NCI-H460 (cell line): ENCODE data around the gene ARHGAP26. TPM values are rescaled to one million over a fixed set of nuclear protein-coding genes. Genes with fewer than 3 reads are reported as not detected.

Experiments used
- DNase-seq: peaks from one replicate; pipeline ENCODE4 v3.0.0-alpha.2; 2016; ENCODE audit warnings: low read depth; ENCODE audit errors: extremely low read depth
- total RNA-seq: library from RNA; depleted of rRNA; stranded (reverse); fragments of >200 nt; shearing (Covaris generic); gene quantifications from 2 replicates; pipeline ENCODE4 v1.2.3, GENCODE V29; 2014

Gene ARHGAP26
- total RNA-seq, 1 experiment from 2014 or later: 3.9 TPM

DNA sequence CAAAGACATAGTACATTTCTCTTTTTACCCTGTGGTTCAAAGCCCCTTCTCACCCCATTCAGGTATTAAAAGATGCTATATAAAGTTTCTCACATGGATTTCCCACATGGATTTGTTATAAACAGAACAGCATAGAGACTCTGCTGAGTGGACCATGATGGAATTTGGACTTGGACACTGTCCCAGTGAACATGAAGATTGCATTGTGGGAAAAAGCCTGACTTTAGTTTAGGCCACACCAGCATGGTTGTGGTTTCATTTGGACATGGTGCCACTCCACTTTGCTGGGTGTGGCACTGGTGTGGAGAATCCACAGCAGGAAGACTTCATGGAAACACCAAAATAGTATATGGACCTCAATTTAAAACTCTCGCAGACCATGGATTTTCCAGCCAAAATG lies 124.6 kb downstream of the ARHGAP26 start:
- DNase-seq: no peak

GRCh38 chr5:142896325-142897007 lies 126.3 kb downstream of the ARHGAP26 start:
- DNase-seq: no peak

GRCh38 chr5:142897328-142897727 lies 127.2 kb downstream of the ARHGAP26 start:
- no peak for DNase-seq

DNA sequence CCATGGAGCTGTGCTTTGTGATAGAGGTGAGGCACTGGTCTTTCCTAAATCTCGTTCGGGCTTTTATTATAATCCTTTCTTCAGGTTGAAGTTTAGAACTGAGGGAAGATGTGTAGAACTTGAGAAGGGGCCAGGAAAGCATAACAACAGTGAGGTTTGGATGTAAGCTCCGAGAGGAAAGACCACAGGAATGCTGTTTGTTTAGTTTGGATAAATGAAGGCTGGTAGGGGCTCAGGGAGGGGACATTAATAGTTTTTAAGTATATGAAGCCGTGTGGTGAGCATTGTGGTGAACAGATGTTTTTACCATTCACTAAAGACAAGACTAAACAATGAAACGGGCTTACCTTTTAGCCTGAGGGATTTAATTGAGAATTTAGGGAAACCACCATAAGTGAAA lies 130.8 kb downstream of the ARHGAP26 start:
- no peak for DNase-seq

GRCh38 chr5:142901476-142902185 lies 131.5 kb downstream of the ARHGAP26 start:
- no peak for DNase-seq

DNA sequence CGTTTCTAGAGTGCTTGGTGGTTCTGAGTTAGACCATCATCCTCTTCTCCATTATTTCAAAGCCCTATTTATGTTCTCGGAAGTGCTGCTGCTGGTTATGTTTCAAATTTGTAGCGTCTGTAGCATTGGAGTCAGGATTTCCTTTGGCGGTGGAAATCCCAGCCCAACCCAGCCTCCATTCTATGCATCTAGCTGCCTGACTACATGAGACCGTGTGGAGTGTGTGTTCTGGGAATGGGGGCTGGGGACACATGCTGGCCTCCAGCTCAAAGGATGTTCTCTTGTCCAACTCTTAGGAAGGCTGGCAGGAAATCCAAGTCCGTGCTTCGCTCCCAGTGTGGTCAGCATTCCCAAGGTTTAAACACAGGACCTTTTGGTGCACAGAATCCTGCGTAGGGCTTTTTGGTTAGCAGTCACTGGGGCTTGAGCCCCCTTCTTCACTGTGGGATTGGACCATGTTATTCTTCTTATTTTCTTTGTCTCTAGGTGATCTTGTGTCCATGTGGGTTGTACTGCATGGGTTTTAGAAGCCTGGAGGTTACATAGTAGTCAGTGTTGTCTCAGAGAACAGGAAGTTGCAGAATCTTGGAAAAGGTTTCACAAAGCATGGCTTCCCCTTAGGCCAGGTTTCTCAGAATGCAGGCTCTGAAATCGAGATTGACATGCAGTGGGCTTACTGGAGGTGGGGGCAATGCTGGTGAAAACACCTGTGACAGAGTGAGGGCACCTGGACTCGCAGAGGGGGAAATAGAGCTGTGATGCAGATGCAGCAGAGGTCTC lies 132.2 kb downstream of the ARHGAP26 start:
- no peak for DNase-seq

DNA sequence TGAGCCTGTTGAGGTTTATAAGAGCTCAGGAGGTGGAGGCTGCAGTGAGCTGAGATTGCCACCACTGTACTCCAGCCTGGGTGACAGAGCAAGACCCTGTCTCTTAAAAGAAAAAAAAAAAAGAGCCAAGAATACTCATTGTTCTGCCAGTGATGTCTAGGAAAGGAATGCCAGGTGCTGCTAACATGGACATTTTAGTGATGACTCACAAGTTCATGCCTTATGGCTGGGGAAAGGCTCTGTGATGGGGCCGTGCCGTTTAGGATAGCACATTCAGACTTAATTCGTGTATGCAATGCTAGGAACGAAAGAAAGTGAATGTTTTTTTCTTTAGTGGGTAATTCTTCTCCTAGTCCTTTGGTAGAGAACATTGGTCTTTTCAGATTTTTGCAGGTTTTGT lies 134.2 kb downstream of the ARHGAP26 start:
- no peak for DNase-seq

DNA sequence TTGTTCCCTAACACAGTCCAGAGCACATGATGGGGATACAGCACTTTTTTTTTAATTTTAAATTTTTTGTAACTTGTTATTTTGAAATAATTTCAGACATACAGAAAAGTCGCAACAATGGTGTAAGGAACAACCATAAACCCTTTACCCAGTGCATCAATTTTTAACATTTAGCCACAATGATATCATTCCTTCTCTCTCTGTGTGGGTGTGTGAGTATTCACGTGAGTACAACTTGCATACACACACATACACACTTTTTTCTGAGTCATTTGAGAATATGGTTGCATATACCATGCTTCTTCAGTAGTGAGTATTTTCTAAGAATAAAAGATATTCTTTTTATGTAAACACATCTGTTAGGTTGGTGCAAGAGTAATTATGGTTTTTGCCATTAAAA lies 135.2 kb downstream of the ARHGAP26 start:
- no peak for DNase-seq

DNA sequence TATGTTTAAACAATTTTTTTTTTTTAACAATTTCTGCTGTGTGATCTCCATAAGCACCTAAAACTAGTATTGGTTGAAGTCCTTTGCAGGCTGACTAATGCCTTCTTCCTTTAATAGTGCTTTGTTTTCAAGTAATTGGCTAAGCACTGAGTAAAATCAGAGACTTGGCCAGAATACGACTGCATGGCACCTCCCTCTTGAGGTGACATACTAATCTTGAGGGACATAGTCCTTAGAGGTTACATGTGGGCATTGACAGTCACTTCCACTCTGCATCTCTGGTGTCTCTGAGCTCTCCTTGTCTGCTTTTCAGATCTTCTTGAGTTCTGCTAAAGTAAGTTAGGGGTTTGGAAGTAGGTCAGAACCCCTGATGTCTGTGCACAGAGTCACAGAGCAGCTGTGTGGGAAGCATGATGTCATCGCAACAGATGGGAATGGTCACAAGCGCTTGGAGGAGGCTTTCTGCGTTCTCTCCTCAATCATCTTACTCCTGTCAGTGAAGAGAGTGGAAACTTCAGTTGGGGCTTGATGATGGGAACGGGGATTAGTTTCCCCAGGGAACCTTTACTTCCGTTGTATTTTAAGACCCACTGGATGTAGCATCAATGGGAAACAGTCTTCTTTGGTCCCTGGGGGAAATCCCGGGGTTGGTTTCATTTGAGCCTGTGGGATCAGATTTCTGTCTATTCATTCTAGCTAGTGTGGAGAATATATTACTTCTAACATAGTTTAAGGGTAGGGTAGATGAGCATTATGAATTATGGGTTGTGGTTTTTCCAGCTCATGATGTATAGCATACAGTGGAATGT lies 136.9 kb downstream of the ARHGAP26 start:
- DNase-seq: no peak

DNA sequence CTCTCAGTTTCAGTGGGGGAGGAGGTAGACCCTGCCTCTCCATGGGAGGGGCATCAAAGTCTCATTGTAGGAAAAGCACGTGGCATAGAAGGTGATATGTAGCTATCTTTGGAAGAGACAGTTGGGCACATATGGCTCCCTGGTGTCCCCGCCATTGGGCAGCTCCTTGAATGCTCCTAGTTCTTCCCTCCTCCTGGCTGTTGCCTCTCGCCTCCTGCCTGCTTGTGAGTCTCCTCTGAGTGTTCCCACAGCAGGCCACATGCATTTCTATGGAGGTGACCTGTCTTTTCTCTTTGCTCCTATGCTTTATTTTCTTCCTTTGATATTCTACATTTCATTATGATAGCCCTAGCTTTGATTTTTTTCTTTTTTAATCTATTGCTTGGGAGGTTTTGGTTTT lies 138.5 kb downstream of the ARHGAP26 start:
- DNase-seq: no peak

GRCh38 chr5:142910128-142910527 lies 140.0 kb downstream of the ARHGAP26 start:
- DNase-seq: no peak

GRCh38 chr5:142911170-142911569 lies 141.0 kb downstream of the ARHGAP26 start:
- DNase-seq: no peak

DNA sequence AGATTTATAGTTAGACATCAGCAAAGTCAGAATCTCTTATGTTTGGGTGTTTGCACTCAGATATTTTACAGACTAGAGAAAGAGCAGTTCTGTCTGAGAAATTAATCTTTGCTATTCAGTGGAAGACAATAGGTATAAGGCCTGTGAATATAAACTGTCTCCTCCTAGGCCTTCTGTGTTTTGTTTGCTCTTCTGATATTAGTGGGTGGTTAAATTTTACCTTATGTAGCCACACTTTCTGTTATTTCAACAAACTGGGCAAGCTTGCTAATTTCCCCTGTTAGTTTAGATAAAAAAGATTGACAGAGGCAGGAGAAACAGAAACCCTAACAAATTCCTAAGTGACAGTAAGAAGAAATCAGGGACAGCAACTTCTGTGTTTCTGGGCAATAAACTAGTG lies 141.6 kb downstream of the ARHGAP26 start:
- no peak for DNase-seq

DNA sequence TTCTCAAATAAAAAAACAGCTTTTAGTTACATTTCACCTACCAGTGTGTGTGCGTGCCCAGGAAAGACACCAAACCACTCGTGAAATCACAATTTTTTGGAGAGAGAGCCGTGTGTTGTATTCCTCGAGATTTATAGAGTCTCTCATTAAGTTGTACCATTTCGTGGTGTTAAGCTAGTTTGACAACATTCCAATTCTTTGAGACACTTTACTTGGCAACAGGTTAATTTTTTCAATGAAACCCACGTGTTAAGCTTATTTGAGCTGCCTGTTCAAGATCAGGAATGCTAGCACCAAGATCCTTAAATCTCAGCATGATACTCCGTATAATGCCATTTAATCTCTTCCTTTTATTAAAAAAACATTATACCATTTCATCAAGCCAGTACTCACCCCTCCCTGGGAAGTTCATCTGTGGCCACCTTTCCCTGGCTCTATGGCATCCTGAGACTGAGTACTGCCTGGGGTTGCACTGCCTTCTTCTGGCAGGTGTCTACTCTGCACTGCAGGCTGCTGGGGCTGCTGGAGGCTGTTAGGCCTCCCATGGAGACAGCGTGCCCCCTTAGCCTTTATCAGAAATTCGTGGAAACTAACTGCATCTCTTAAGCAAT lies 143.7 kb downstream of the ARHGAP26 start:
- no peak for DNase-seq

DNA sequence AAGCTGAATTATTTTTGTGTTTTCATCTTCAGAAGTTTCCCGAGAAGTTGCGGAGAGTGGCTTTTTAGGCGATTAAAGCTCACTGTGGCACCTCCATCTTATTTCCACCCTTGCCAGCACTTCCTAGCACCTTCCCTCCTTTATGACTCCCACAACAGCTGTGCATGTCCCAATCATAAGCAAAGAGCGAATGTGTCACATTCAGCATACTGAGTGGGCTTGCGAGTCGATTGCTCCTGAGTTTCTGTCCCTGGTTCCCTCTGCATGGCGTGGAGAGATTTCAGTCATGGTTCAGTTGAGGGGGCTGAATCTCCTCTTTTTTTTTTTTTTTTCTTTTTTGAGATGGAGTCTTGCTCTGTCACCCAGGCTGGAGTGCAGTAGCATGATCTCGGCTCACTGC lies 144.9 kb downstream of the ARHGAP26 start:
- no peak for DNase-seq

DNA sequence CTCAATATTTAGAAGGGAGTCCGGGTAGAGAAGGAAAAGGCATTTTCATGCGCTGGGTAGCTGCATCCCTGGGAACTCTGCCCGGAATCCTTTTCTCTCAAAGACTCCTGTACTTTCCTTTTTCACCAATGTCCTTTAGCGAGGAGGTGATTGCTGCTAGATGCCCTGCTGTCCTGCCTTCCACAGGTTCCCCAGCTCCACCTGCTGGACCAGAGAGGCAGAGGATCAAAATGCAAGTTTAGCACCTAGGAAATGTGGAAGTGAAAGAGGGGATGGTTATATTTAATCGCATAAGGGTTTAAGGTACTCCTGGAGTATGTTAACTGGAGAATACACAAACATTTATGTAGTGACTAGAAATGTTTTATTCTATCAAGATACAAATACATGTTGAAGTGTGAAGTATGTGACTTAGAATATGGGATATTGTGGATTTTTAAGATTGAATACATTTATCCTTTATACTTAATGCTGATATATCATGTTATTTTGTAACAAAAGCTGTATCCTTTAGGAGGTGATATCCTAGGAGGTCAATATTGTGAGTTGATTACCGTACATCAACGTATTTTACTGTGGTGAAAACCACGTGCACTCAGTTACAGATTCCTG lies 145.7 kb downstream of the ARHGAP26 start:
- peak; percentile 39 for DNase-seq

GRCh38 chr5:142918959-142919635 lies 148.9 kb downstream of the ARHGAP26 start:
- DNase-seq: no peak

DNA sequence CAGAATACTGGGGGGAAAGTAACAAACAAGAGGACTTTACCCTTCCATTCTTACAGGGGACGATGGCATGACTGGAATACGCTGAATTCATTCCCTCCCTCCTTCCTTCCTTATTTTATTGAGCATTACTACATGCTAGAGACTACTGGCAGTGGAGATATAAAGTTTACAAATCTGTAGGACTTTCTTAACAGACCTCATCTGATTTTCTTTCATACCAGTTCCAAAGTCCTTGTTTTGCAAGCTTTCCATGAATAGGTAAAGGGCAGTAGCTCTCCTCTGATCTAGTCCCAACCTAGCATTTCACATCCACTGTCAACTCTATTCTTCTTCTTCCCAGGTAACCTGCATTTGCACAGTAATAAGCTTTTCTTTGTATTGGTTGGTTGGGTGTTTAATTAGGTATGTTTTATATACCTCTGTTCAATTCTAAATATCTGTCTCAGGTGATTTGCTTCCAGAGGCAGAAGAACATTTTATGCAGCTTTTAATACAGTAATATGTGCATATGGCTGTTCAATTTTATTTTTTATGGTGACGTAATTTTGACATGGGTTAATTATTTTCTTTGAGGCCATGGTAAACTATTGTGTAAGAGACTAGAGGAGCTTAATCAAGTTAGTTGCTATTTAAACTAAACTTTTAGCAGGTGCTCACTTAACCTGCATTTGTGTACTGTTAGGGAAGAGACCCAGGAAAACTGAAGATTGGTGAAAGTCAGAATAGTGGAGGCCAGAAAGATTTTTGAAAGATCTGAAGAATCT lies 150.9 kb downstream of the ARHGAP26 start:
- DNase-seq: no peak
